ENCODE results near the gene PGAP2.

DNA sequence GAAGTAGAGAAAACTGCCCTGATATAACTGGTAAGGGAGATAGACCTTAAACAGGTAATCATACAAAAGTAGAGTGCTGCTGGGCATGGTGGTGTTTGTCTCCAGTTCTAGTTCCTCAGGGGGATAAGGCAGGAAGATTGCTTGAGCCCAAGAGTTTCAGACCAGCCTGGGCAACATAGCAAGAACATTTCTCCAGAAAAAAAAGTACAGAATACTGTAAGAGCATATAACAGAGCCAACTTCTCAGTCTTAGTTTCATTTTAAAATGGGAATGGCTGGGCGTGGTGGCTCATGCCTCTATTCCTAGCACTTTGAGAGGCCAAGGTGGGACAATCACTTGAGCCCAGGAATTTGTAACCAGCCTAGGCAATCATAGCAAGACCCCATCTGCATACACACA, 36.9 kb downstream of the PGAP2 start:
- TF ChIP-seq, protein P1, sequence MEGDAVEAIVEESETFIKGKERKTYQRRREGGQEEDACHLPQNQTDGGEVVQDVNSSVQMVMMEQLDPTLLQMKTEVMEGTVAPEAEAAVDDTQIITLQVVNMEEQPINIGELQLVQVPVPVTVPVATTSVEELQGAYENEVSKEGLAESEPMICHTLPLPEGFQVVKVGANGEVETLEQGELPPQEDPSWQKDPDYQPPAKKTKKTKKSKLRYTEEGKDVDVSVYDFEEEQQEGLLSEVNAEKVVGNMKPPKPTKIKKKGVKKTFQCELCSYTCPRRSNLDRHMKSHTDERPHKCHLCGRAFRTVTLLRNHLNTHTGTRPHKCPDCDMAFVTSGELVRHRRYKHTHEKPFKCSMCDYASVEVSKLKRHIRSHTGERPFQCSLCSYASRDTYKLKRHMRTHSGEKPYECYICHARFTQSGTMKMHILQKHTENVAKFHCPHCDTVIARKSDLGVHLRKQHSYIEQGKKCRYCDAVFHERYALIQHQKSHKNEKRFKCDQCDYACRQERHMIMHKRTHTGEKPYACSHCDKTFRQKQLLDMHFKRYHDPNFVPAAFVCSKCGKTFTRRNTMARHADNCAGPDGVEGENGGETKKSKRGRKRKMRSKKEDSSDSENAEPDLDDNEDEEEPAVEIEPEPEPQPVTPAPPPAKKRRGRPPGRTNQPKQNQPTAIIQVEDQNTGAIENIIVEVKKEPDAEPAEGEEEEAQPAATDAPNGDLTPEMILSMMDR (IDR thresholded peaks at IDR 0.05; ENCODE audit: insufficient read depth, low read length, poor library complexity, severe bottlenecking), result no peak
- TF ChIP-seq EZH2phosphoT487 (conservative IDR thresholded peaks at IDR 0.05; ENCODE audit: low read length), result no peak
